SK-N-SH treated with all-trans-retinoic acid at 6 μM for 48 hours (cell line): Measurements from ENCODE around the gene DTNB.

ENCODE experiments used
- ATAC-seq: fragments of 200-7000 bp; cut with Tn5 transposase; 3 replicates; pipeline ENCODE4 v1.9.1; 2020; ENCODE audit warnings: mild to moderate bottlenecking, moderate library complexity
- ARNTL ChIP-seq: fragments of 450-650 bp; formaldehyde crosslinking; IDR thresholded peaks from 2 replicates; pipeline ENCODE4 v1.5.0; 2020; ENCODE audit warnings: low read depth, mild to moderate bottlenecking, moderate library complexity, borderline replicate concordance
- BACH2 ChIP-seq: fragments of 250-450 bp; sonication (Bioruptor Pico); IDR thresholded peaks from 2 replicates; pipeline ENCODE4 v1.9.0; 2021; ENCODE audit warnings: mild to moderate bottlenecking, borderline replicate concordance
- CREB5 ChIP-seq: fragments of 250-450 bp; sonication (Bioruptor Pico); IDR thresholded peaks from 2 replicates; pipeline ENCODE4 v1.5.1; 2020; ENCODE audit warnings: low read depth, mild to moderate bottlenecking, moderate library complexity
- CSDC2 ChIP-seq: fragments of 250-450 bp; sonication (Bioruptor Pico); IDR thresholded peaks from 2 replicates; pipeline ENCODE4 v1.5.0; 2020; ENCODE audit warnings: mild to moderate bottlenecking, moderate library complexity
- ESRRG ChIP-seq: fragments of 250-450 bp; sonication (Bioruptor Pico); IDR thresholded peaks from 2 replicates; pipeline ENCODE4 v1.6.1; 2021; ENCODE audit warnings: mild to moderate bottlenecking
- GLIS3 ChIP-seq: fragments of 250-450 bp; sonication (Bioruptor Pico); IDR thresholded peaks from 2 replicates; pipeline ENCODE4 v1.5.0; 2020; ENCODE audit warnings: mild to moderate bottlenecking, moderate library complexity
- ISL1 ChIP-seq: fragments of 250-450 bp; sonication (Bioruptor Pico); IDR thresholded peaks from 2 replicates; pipeline ENCODE4 v2.1.2; 2022; ENCODE audit warnings: mild to moderate bottlenecking, moderate library complexity
- OSR1 ChIP-seq: fragments of 250-450 bp; sonication (Bioruptor Pico); IDR thresholded peaks from 2 replicates; pipeline ENCODE4 v1.8.0; 2022; ENCODE audit warnings: moderate library complexity, mild to moderate bottlenecking, inconsistent platforms
- PATZ1 ChIP-seq: fragments of 250-450 bp; sonication (Bioruptor Pico); IDR thresholded peaks from 2 replicates; pipeline ENCODE4 v1.8.0; 2020; ENCODE audit warnings: mild to moderate bottlenecking, moderate library complexity, borderline replicate concordance
- PPARA ChIP-seq: fragments of 250-450 bp; sonication (Bioruptor Pico); IDR thresholded peaks from 2 replicates; pipeline ENCODE4 v1.5.0; 2020; ENCODE audit warnings: mild to moderate bottlenecking, borderline replicate concordance
- RARB ChIP-seq: fragments of 250-450 bp; sonication (Bioruptor Pico); IDR thresholded peaks from 2 replicates; pipeline ENCODE4 v1.8.0; 2021; ENCODE audit warnings: mild to moderate bottlenecking, moderate library complexity
- SNAI2 ChIP-seq: fragments of 250-450 bp; sonication (Bioruptor Pico); IDR thresholded peaks from 2 replicates; pipeline ENCODE4 v1.5.0; 2020; ENCODE audit warnings: mild to moderate bottlenecking, moderate library complexity
- TCF4 ChIP-seq: fragments of 250-450 bp; sonication (Bioruptor Pico); IDR thresholded peaks from 2 replicates; pipeline ENCODE4 v1.8.0; 2021; ENCODE audit warnings: mild to moderate bottlenecking, moderate library complexity, borderline replicate concordance
- TSHZ2 ChIP-seq: fragments of 250-450 bp; sonication (Bioruptor Pico); IDR thresholded peaks from 2 replicates; pipeline ENCODE4 v1.5.0; 2020; ENCODE audit warnings: mild to moderate bottlenecking, moderate library complexity
- ZFP3 ChIP-seq: fragments of 250-450 bp; sonication (Bioruptor Pico); IDR thresholded peaks from 2 replicates; pipeline ENCODE4 v1.5.0; 2020; ENCODE audit warnings: mild to moderate bottlenecking, moderate library complexity
- ZFP30 ChIP-seq: fragments of 450-650 bp; formaldehyde crosslinking; IDR thresholded peaks from 2 replicates; pipeline ENCODE4 v1.5.0; 2022; ENCODE audit warnings: mild to moderate bottlenecking, moderate library complexity
- ZNF565 ChIP-seq: fragments of 450-650 bp; formaldehyde crosslinking; conservative IDR thresholded peaks from 2 replicates; pipeline ENCODE4 v1.5.0; 2020; ENCODE audit warnings: low read depth, mild to moderate bottlenecking, moderate library complexity
- ZNF8 ChIP-seq: fragments of 450-650 bp; formaldehyde crosslinking; IDR thresholded peaks from 2 replicates; pipeline ENCODE4 v1.5.0; 2020; ENCODE audit warnings: mild to moderate bottlenecking, moderate library complexity
- TF ChIP-seq, protein P1 (sequence below): fragments of 250-450 bp; sonication (Bioruptor Pico); IDR thresholded peaks from 2 replicates; pipeline ENCODE4 v1.8.0; 2021; ENCODE audit warnings: low read depth, mild to moderate bottlenecking, moderate library complexity, borderline replicate concordance
- TF ChIP-seq, protein P2 (sequence below): fragments of 250-450 bp; sonication (Bioruptor Pico); IDR thresholded peaks from 2 replicates; pipeline ENCODE4 v1.5.1; 2021; ENCODE audit warnings: mild to moderate bottlenecking, moderate library complexity

Gene DTNB

DNA sequence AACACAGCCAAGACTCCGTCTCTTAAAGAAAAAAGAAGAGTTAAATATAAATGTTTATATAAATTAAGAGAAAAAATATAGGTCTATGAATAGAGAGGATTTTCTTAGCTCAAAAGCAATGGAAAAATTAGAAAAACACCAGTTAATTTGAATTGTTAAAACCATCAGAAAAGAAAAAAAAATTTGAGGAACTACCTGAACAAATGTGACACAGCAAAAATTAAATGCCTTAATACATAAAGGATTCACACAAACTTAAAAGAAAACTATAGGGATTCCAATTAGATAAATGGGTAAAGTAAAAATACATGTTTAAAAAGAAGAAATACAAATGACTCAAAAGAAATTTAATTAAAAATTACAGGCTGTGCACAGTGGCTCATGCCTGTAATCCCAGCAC, 183.7 kb downstream of the DTNB start (continued):
- TF ChIP-seq PATZ1: no peak
- no peak for TF ChIP-seq ZNF565
- TF ChIP-seq, protein P1, sequence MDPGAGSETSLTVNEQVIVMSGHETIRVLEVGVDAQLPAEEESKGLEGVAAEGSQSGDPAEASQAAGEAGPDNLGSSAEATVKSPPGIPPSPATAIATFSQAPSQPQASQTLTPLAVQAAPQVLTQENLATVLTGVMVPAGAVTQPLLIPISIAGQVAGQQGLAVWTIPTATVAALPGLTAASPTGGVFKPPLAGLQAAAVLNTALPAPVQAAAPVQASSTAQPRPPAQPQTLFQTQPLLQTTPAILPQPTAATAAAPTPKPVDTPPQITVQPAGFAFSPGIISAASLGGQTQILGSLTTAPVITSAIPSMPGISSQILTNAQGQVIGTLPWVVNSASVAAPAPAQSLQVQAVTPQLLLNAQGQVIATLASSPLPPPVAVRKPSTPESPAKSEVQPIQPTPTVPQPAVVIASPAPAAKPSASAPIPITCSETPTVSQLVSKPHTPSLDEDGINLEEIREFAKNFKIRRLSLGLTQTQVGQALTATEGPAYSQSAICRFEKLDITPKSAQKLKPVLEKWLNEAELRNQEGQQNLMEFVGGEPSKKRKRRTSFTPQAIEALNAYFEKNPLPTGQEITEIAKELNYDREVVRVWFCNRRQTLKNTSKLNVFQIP (CRISPR knock-in tag): no peak
- TF ChIP-seq ESRRG (CRISPR knock-in tag): no peak
- no peak for TF ChIP-seq ARNTL (CRISPR knock-in tag)
- TF ChIP-seq ZNF8 (CRISPR knock-in tag): no peak

GRCh38 chr2:25483607-25484266, 189.6 kb downstream of the DTNB start:
- TF ChIP-seq, protein P2, sequence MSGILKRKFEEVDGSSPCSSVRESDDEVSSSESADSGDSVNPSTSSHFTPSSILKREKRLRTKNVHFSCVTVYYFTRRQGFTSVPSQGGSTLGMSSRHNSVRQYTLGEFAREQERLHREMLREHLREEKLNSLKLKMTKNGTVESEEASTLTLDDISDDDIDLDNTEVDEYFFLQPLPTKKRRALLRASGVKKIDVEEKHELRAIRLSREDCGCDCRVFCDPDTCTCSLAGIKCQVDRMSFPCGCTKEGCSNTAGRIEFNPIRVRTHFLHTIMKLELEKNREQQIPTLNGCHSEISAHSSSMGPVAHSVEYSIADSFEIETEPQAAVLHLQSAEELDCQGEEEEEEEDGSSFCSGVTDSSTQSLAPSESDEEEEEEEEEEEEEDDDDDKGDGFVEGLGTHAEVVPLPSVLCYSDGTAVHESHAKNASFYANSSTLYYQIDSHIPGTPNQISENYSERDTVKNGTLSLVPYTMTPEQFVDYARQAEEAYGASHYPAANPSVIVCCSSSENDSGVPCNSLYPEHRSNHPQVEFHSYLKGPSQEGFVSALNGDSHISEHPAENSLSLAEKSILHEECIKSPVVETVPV (CRISPR knock-in tag): no peak
- TF ChIP-seq ZFP3 (CRISPR knock-in tag) (no peak), BACH2 (no peak), OSR1 (CRISPR knock-in tag) (no peak), CREB5 (CRISPR knock-in tag) (no peak), ZNF8 (CRISPR knock-in tag) (no peak), ZFP30 (CRISPR knock-in tag) (no peak), SNAI2 (no peak), CSDC2 (CRISPR knock-in tag) (no peak), PATZ1 (no peak), PPARA (CRISPR knock-in tag) (no peak)
- TF ChIP-seq, protein P1 (CRISPR knock-in tag): no peak
- TF ChIP-seq, all 23 proteins: peak for 0
- ATAC-seq: no peak

DNA sequence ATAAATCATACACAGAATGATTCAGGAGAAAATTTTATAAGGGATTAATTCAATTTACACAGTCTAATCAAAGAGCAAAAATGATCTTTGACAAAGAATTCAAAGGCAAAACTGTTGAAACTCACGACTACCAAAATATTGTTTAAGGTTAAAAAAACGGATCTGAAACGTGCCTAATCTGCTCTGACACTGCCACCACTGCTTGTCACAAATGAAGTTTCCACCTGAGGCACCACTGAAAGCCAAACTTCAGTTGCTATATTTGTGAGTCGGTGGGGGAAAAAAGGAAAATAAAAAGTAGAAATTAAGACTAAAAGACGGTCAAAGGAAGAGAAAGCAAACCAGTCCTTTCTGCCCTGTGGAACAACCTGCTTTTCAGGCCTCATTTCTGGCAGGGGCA, 191.0 kb downstream of the DTNB start:
- ATAC-seq: no peak
- TF ChIP-seq GLIS3: no peak
- no peak for TF ChIP-seq CREB5 (CRISPR knock-in tag)
- no peak for TF ChIP-seq RARB (CRISPR knock-in tag)
- TF ChIP-seq TCF4 (CRISPR knock-in tag): no peak
- TF ChIP-seq ZNF8 (CRISPR knock-in tag): no peak
- TF ChIP-seq SNAI2: no peak
- TF ChIP-seq, protein P1 (CRISPR knock-in tag): no peak
- no peak for TF ChIP-seq TSHZ2 (CRISPR knock-in tag)
- no peak for TF ChIP-seq ISL1 (CRISPR knock-in tag)
- TF ChIP-seq BACH2: no peak
